Prostate gland (tissue), 2 donors: ENCODE results near the gene PDZD7. TPM values are rescaled to one million over a fixed set of nuclear protein-coding genes. Genes with fewer than 3 reads are reported as not detected.
A peak's percentile ranks its signal among the peaks of the same experiment; 100 is the strongest.

ENCODE experiments used
- DNase-seq: peaks from one replicate; pipeline ENCODE4 v3.0.0-alpha.2; 2019; ENCODE audit warnings: low spot score
- H3K27ac ChIP-seq, 2 donors: fragments of 200-600 bp; sonication (generic); 2 replicates each; pipeline ENCODE4 v1.5.1; 2017 to 2019
- H3K27me3 ChIP-seq: fragments of 200-600 bp; sonication (generic); replicated peaks from 2 replicates; pipeline ENCODE4 v1.5.1; 2019; ENCODE audit not compliant: insufficient read depth
- H3K36me3 ChIP-seq, 2 donors: fragments of 200-600 bp; sonication (generic); 1 replicate in 1 of 2; 2 replicates in 1 of 2; pipeline versions ENCODE4 v1.5.1 to v1.8.1; 2017 to 2019
- H3K4me1 ChIP-seq: fragments of 200-600 bp; sonication (generic); replicated peaks from 2 replicates; pipeline ENCODE4 v1.5.1; 2019
- H3K4me3 ChIP-seq, 2 donors: fragments of 200-600 bp; sonication (generic); 2 replicates each; pipeline ENCODE4 v1.5.1; 2017 to 2019
- H3K9me3 ChIP-seq: fragments of 200-600 bp; sonication (generic); 2 replicates; pipeline ENCODE4 v1.5.1; 2017
- CTCF ChIP-seq, 4 experiments: fragments of 200-600 bp in 2 of 4; fragments of 450-650 bp in 2 of 4; sonication (generic) in 2 of 4; IDR thresholded peaks; 1 replicate in 3 of 4; 2 replicates in 1 of 4; pipeline ENCODE4 v1.5.1; 2016 to 2019; ENCODE audit warnings: antibody characterized with exemption in 4 of 4, mild to moderate bottlenecking in 2 of 4, moderate library complexity in 2 of 4
- POLR2A ChIP-seq: fragments of 450-650 bp; IDR thresholded peaks from one replicate; pipeline ENCODE4 v1.6.1; 2016; ENCODE audit warnings: antibody characterized with exemption, mild to moderate bottlenecking
- POLR2AphosphoS5 ChIP-seq: sonication (generic); formaldehyde crosslinking; IDR thresholded peaks from one replicate; pipeline ENCODE4 v1.6.1; 2017; ENCODE audit warnings: antibody characterized with exemption
- WGBS: methylation state at CpG from one replicate; pipeline ENCODE4 v1.1.5; 2018; 5-methylcytosine and 5-hydroxymethylcytosine counted together
- intact Hi-C: fragments of 100-400 bp; cut with DNase I; formaldehyde crosslinking; loops from one replicate; pipeline ENCODE4 v1.14.2; 2022
- total RNA-seq, 2 donors: library from RNA; depleted of rRNA; stranded (reverse); fragments of >200 nt; gene quantifications; one replicate each; pipeline ENCODE4 v1.1.0, GENCODE V29; 2016

The PDZD7 gene
- total RNA-seq, 2 donors from 2014 or later, result 0.82 to 1.5 TPM

- peaks cover 5% of the 10 kb centered on the region for H3K4me1 ChIP-seq
- intact Hi-C loops, result loop anchor here (2.0 to 5.0 kb wide), 2 partner anchors 27 to 35 kb away; partner anchors contain the start of genes PDZD7 and SFXN3
- WGBS, result 1% methylated on average over 40 of the region's 43 CpGs
These were observed 36.6 kb upstream of the PDZD7 start for GRCh38 chr10:101067356-101068083.

GRCh38 chr10:101066896-101067355, 36.0 kb upstream of the PDZD7 start:
- Histone ChIP-seq H3K36me3 (no peaks in the 10 kb centered on the region), H3K27me3 (no peaks in the 10 kb centered on the region), H3K9me3 (no peaks in the 10 kb centered on the region), H3K4me3 (peak overlapping the region; percentile 38 to 47), H3K4me1 (peaks cover 5% of the 10 kb centered on the region), H3K27ac (peak overlapping the region; percentile 82 to 85)
- no peak for TF ChIP-seq CTCF (IDR thresholded peaks at IDR 0.05)
- no peak for TF ChIP-seq POLR2A
- TF ChIP-seq POLR2AphosphoS5, result no peak
- WGBS, result 1% methylated on average over 31 of the region's 31 CpGs
- intact Hi-C loops, result loop anchor here (2.0 to 5.0 kb wide), 2 partner anchors 26 to 35 kb away; partner anchors contain the start of genes PDZD7 and SFXN3
- no peak for DNase-seq

More at GRCh38 chr10:101067356-101068083, 36.6 kb upstream of the PDZD7 start:
- no peaks in the 10 kb centered on the region for H3K36me3 ChIP-seq
- DNase-seq, result peak; percentile 78
- peak overlapping the region; percentile 82 to 85 for H3K27ac ChIP-seq
- no peak for TF ChIP-seq POLR2A
- peak; percentile 76 for TF ChIP-seq POLR2AphosphoS5
- peak; percentile 73 to 96 (median 92) for TF ChIP-seq CTCF (IDR thresholded peaks at IDR 0.05)
- no peaks in the 10 kb centered on the region for H3K27me3 ChIP-seq
- no peaks in the 10 kb centered on the region for H3K9me3 ChIP-seq
- peak overlapping the region; percentile 38 to 47 for H3K4me3 ChIP-seq

GRCh38 chr10:101066146-101066895, 35.4 kb upstream of the PDZD7 start:
- WGBS, result 2% methylated on average over 46 of the region's 49 CpGs
- H3K9me3 ChIP-seq, result no peaks in the 10 kb centered on the region
- DNase-seq, result peak; percentile 66
- H3K27ac ChIP-seq, result peak overlapping the region; percentile 82 to 85
- no peaks in the 10 kb centered on the region for H3K36me3 ChIP-seq
- H3K4me3 ChIP-seq, result peak overlapping the region; percentile 38 to 47
- no peaks in the 10 kb centered on the region for H3K27me3 ChIP-seq
- peaks cover 5% of the 10 kb centered on the region for H3K4me1 ChIP-seq
- TF ChIP-seq CTCF (IDR thresholded peaks at IDR 0.05) (peak in 2 of 4 experiments; percentile 48 to 59), POLR2AphosphoS5 (peak; percentile 36), POLR2A (peak; percentile 14)
- intact Hi-C loops, result loop anchor here (2.0 to 5.0 kb wide), 2 partner anchors 26 to 34 kb away; partner anchors contain the start of genes PDZD7 and SFXN3

GRCh38 chr10:101065481-101066145, 34.7 kb upstream of the PDZD7 start:
- intact Hi-C loops, result loop anchor here (2.0 to 5.0 kb wide), 2 partner anchors 25 to 33 kb away; partner anchors contain the start of genes PDZD7 and SFXN3
- DNase-seq, result no peak
- peak overlapping the region; percentile 82 to 85 for H3K27ac ChIP-seq
- TF ChIP-seq POLR2AphosphoS5 (no peak), POLR2A (no peak), CTCF (IDR thresholded peaks at IDR 0.05) (no peak)
- WGBS, result 63% methylated on average over 3 of the region's 3 CpGs
- peak overlapping the region; percentile 38 to 47 for H3K4me3 ChIP-seq
- no peaks in the 10 kb centered on the region for H3K9me3 ChIP-seq
- peaks cover 5% of the 10 kb centered on the region for H3K4me1 ChIP-seq
- no peaks in the 10 kb centered on the region for H3K27me3 ChIP-seq
- H3K36me3 ChIP-seq, result no peaks in the 10 kb centered on the region
